Keratinocyte (primary cell): ENCODE data around the gene ANKRD44. TPM values are rescaled to one million over a fixed set of nuclear protein-coding genes. Genes with fewer than 3 reads are reported as not detected.

Source experiments
- DNase-seq: peaks from one replicate; pipeline ENCODE4 v3.0.0-alpha.2; 2011; ENCODE audit warnings: low read depth, missing footprints, low spot score
- FAIRE-seq: peaks from 2 replicates; lab custom pipeline; 2011; peaks lifted over from hg19 to GRCh38; lab: Jason Lieb, UNC
- H2AFZ ChIP-seq: 2 replicates; pipeline ENCODE4 v1.6.0; 2012; ENCODE audit warnings: low read length, control low read depth, inconsistent platforms; ENCODE audit not compliant: control insufficient read depth
- H3K27ac ChIP-seq: 2 replicates; pipeline ENCODE4 v1.5.1; 2011; ENCODE audit warnings: low read length; ENCODE audit not compliant: control insufficient read depth, insufficient read depth
- H3K27me3 ChIP-seq: 3 replicates; pipeline ENCODE4 v1.6.0; 2011; ENCODE audit warnings: low read length; ENCODE audit not compliant: control insufficient read depth, insufficient read depth; ENCODE audit errors: extremely low read depth
- H3K36me3 ChIP-seq, 2 experiments: 2 replicates in 1 of 2; 3 replicates in 1 of 2; pipeline ENCODE4 v1.5.1; 2011; ENCODE audit warnings: low read length in 2 of 2, mild to moderate bottlenecking in 1 of 2; ENCODE audit not compliant: control insufficient read depth in 2 of 2, insufficient read depth in 2 of 2; ENCODE audit errors: extremely low read depth in 1 of 2
- H3K4me1 ChIP-seq: 3 replicates; pipeline ENCODE4 v1.5.1; 2011; ENCODE audit warnings: low read length; ENCODE audit not compliant: control insufficient read depth, insufficient read depth; ENCODE audit errors: extremely low read depth
- H3K4me2 ChIP-seq: 3 replicates; pipeline ENCODE4 v1.6.0; 2011; ENCODE audit warnings: low read depth, low read length; ENCODE audit not compliant: control insufficient read depth, insufficient read depth; ENCODE audit errors: extremely low read depth
- H3K4me3 ChIP-seq, 3 experiments: fragments of 200-600 bp in 1 of 3; sonication (generic) in 1 of 3; 2 replicates in 2 of 3; 3 replicates in 1 of 3; pipeline ENCODE4 v1.5.1; 2011 to 2016; ENCODE audit warnings: low read length in 3 of 3, mild to moderate bottlenecking in 3 of 3, control low read depth in 2 of 3, inconsistent platforms in 1 of 3, low read depth in 1 of 3, mixed read lengths in 1 of 3, mixed run types in 1 of 3, moderate library complexity in 1 of 3; ENCODE audit not compliant: control insufficient read depth in 2 of 3, insufficient read depth in 2 of 3; ENCODE audit errors: extremely low read depth in 1 of 3
- H3K79me2 ChIP-seq: 2 replicates; pipeline ENCODE4 v1.6.0; 2012; ENCODE audit warnings: low read length; ENCODE audit not compliant: control insufficient read depth, insufficient read depth
- H3K9ac ChIP-seq: 3 replicates; pipeline ENCODE4 v1.6.0; 2011; ENCODE audit warnings: low read length; ENCODE audit not compliant: control insufficient read depth, insufficient read depth; ENCODE audit errors: extremely low read depth
- H3K9me1 ChIP-seq: 3 replicates; pipeline ENCODE4 v1.6.0; 2011; ENCODE audit warnings: low read length; ENCODE audit not compliant: control insufficient read depth, insufficient read depth; ENCODE audit errors: extremely low read depth
- H3K9me3 ChIP-seq: 2 replicates; pipeline ENCODE4 v1.5.1; 2012; ENCODE audit warnings: low read depth, low read length; ENCODE audit not compliant: control insufficient read depth
- H4K20me1 ChIP-seq: 3 replicates; pipeline ENCODE4 v1.6.0; 2011; ENCODE audit warnings: low read length; ENCODE audit not compliant: control insufficient read depth, insufficient read depth; ENCODE audit errors: extremely low read depth
- CTCF ChIP-seq, 3 experiments: IDR thresholded peaks in 1 of 3; conservative IDR thresholded peaks in 1 of 3; optimal IDR thresholded peaks in 1 of 3; 2 replicates in 2 of 3; 3 replicates in 1 of 3; pipeline versions ENCODE3 to v1.5.1; 2011; ENCODE audit warnings: low read length in 3 of 3, mild to moderate bottlenecking in 3 of 3, moderate library complexity in 2 of 3, control low read depth in 1 of 3, inconsistent platforms in 1 of 3; ENCODE audit not compliant: insufficient read depth in 2 of 3; ENCODE audit errors: extremely low read depth in 1 of 3
- EZH2 ChIP-seq: IDR thresholded peaks from one replicate; pipeline ENCODE4 v1.6.1; 2012; ENCODE audit warnings: inconsistent platforms, mild to moderate bottlenecking, low read length, moderate library complexity
- dilution Hi-C: fragments of 300-500 bp; cut with MboI; formaldehyde crosslinking; loops from one replicate; pipeline ENCODE4 v1.7.0; 2020; ENCODE audit warnings: low sequenced_read_pairs; ENCODE audit not compliant: extremely low pct_ligation_motif_present
- polyA plus RNA-seq, 5 experiments: library from polyadenylated mRNA; depleted of rRNA in 3 of 5; stranded (reverse) in 3 of 5; stranded (forward) in 1 of 5; unstranded in 1 of 5; fragments of >200 nt; gene quantifications; 1 replicate in 1 of 5; 2 replicates in 3 of 5; 3 replicates in 1 of 5; pipeline versions ENCODE4 v1.2.1 to v1.2.3, GENCODE V29; 2011 to 2012; ENCODE audit warnings: missing spikeins in 2 of 5, low read depth in 1 of 5, low replicate concordance in 1 of 5

Gene ANKRD44
- polyA plus RNA-seq, 1 donor (not counting 4 experiments of a cell fraction or from before 2014, with no cell fraction given): 0.35 TPM

DNA sequence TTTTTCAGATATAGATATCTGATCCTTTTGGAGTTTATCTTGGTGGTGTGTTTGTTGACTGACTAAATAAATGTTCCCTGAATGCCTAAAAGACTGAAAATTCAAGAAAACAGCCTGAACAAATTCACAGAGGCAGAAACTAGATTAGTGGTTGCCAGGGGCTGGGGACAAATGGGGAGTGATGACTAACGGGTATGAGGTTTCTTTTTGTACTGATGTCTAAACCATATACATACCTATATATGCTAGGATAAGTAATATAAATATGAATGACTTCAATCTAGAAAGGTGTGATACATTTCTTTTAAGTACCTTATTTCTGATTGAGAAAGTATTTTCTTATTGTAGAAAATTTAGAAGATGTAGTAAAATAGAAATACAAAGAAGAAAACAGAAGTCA is 207.2 kb downstream of the ANKRD44 start:
- H3K9me3 ChIP-seq: no peaks in the 10 kb centered on the region
- FAIRE-seq (no peak), DNase-seq (no peak)
- H3K27ac ChIP-seq: no peak overlapping the region
- H3K36me3 ChIP-seq: no peaks in the 10 kb centered on the region
- H3K4me1 ChIP-seq: no peaks in the 10 kb centered on the region
- dilution Hi-C loops: no loop called here
- H3K9ac ChIP-seq: no peak overlapping the region
- no peaks in the 10 kb centered on the region for H3K9me1 ChIP-seq
- H4K20me1 ChIP-seq: no peaks in the 10 kb centered on the region
- H3K27me3 ChIP-seq: no peaks in the 10 kb centered on the region
- no peak overlapping the region for H3K4me2 ChIP-seq
- TF ChIP-seq EZH2: no peak
- TF ChIP-seq CTCF (optimal IDR thresholded peaks at IDR 0.05 in 1 of 3, IDR thresholded peaks at IDR 0.05 in 1 of 3, conservative IDR thresholded peaks at IDR 0.05 in 1 of 3; ENCODE audit: extremely low read depth in 1 of 3, insufficient read depth in 2 of 3, low read length in 3 of 3): no peak
- H3K79me2 ChIP-seq: no peaks in the 10 kb centered on the region
- H2AFZ ChIP-seq: no peak overlapping the region
- no peak overlapping the region for H3K4me3 ChIP-seq

- Histone ChIP-seq H4K20me1 (no peaks in the 10 kb centered on the region), H3K36me3 (no peaks in the 10 kb centered on the region), H3K9me3 (no peaks in the 10 kb centered on the region), H3K4me2 (no peak overlapping the region), H3K9me1 (no peaks in the 10 kb centered on the region), H3K4me1 (no peaks in the 10 kb centered on the region), H3K4me3 (no peak overlapping the region), H3K79me2 (no peaks in the 10 kb centered on the region), H3K9ac (no peak overlapping the region), H2AFZ (no peak overlapping the region), H3K27ac (no peak overlapping the region), H3K27me3 (no peaks in the 10 kb centered on the region)
- dilution Hi-C loops: no loop called here
- FAIRE-seq (no peak), DNase-seq (no peak)
- TF ChIP-seq CTCF (optimal IDR thresholded peaks at IDR 0.05 in 1 of 3, IDR thresholded peaks at IDR 0.05 in 1 of 3, conservative IDR thresholded peaks at IDR 0.05 in 1 of 3; ENCODE audit: extremely low read depth in 1 of 3, insufficient read depth in 2 of 3, low read length in 3 of 3) (no peak), EZH2 (no peak)
Observed at GRCh38 chr2:197102231-197102630, 208.3 kb downstream of the ANKRD44 start.
